HG03108 (cell line): ENCODE results near the gene TNRC6C.

Experiments used
- ATAC-seq: cut with Tn5 transposase; IDR thresholded peaks from one replicate; pipeline ENCODE4 v1.9.1; 2021; ENCODE audit warnings: moderate library complexity; ENCODE audit not compliant: unreplicated experiment

Gene TNRC6C

GRCh38 chr17:78012428-78012827 is 53.9 kb downstream of the TNRC6C start:
- no peak for ATAC-seq

- no peak for ATAC-seq
Observed at GRCh38 chr17:78013683-78014467, 55.4 kb downstream of the TNRC6C start.

- ATAC-seq = no peak
Observed at GRCh38 chr17:78014646-78015045, 56.1 kb downstream of the TNRC6C start.

- no peak for ATAC-seq
Observed at GRCh38 chr17:78016852-78017251, 58.3 kb downstream of the TNRC6C start.

DNA sequence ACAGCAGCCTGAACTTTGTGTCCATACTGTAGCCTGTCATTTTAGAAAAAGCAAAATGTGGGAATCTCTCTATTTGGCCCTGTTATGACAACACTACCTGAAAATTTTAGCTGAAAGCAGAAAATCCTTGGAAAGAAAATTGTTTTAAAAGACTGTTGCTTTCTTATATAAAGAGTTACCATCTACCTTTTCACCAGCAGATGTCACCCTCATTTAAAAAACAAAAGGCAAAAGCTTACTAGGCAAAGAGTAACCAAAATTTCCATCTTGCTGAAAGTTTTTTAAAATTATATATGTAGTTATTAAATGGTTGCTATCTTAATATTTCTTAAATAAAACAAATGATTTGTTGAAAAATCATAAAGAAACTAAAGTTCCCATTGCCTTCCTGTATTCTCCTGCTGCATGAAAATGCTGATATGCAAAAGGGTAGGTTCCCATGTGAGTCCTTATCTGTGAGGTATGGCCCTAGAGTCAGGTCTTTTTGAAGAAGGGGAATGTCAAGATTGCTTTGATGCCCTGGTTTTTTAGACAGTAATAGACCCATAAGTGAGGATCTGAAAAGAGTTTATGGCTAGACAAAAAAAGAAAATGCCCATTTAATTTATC is 61.0 kb downstream of the TNRC6C start:
- no peak for ATAC-seq

- ATAC-seq = peak; percentile 52
Observed at GRCh38 chr17:78019976-78020716, 61.6 kb downstream of the TNRC6C start.

- no peak for ATAC-seq
Observed at GRCh38 chr17:78020717-78021108, 62.2 kb downstream of the TNRC6C start.

DNA sequence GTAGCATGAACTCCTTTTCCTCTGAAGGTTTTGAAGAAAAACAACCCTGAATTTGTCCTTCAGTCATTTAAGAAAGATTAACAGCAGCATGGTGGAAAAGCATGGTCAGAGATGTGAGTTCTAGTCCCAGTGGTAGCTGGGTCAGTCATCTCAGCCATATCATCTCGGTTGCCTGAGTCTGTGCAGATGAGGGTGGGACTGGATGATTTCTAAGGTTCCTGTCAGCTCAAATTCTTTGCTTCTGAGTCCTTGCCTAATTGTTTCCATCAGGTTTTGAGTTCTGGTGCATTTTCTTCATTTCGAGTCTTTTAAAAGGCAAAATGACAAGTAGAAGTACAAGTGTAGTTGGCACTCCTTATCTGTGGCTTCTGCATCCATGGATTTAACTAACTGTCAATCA is 63.9 kb downstream of the TNRC6C start:
- ATAC-seq = no peak

- no peak for ATAC-seq
Observed at GRCh38 chr17:78023042-78023441, 64.5 kb downstream of the TNRC6C start.

- ATAC-seq = no peak
Observed at GRCh38 chr17:78026381-78026780, 67.9 kb downstream of the TNRC6C start.

GRCh38 chr17:78027121-78027520 is 68.6 kb downstream of the TNRC6C start:
- no peak for ATAC-seq

- ATAC-seq = no peak
Observed at GRCh38 chr17:78029697-78030096, 71.2 kb downstream of the TNRC6C start.

GRCh38 chr17:78031435-78031834 is 72.9 kb downstream of the TNRC6C start:
- no peak for ATAC-seq

DNA sequence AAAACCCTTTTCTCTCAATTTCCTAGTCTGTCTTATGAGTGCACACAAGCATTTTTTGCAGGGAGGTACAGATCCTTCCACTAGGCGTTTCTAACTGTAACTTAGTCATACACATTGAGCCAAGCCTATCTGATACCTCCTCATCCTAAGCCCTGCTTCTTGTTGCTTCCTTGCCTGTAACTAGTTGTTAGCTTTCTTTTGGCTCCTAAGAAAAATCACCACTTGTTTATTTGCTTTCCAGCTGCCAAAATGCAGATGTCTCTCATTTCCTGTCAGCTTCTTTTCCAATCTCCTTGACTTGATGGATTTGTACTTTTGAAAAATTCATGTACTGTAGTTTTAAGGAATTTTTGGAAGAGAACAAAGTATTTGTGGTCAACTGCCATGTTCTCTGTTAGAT is 73.7 kb downstream of the TNRC6C start:
- no peak for ATAC-seq

GRCh38 chr17:78034429-78035091 is 76.1 kb downstream of the TNRC6C start:
- ATAC-seq = no peak

- ATAC-seq = no peak
Observed at GRCh38 chr17:78037280-78037679, 78.8 kb downstream of the TNRC6C start.

GRCh38 chr17:78038748-78039288 is 80.3 kb downstream of the TNRC6C start:
- no peak for ATAC-seq

DNA sequence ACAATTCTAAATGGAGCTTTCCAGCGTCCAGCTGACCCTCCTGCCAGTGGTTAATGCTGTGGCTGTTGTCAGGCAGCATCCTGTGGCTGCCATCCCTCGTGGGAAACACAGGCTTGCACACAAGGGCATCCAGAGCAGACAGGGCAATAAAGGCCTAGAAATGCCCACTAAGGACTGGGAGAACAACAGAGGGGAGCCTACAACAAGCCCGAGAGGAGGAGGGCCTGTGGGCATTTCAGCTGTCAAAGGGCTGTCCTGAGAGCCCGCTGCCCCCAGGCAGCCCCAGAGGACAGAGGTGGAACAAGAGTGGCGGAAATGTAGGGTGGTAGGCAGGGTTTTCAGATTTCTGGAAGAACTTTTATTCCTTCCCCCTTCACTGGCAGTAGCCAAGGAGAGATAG is 81.1 kb downstream of the TNRC6C start:
- ATAC-seq = no peak

DNA sequence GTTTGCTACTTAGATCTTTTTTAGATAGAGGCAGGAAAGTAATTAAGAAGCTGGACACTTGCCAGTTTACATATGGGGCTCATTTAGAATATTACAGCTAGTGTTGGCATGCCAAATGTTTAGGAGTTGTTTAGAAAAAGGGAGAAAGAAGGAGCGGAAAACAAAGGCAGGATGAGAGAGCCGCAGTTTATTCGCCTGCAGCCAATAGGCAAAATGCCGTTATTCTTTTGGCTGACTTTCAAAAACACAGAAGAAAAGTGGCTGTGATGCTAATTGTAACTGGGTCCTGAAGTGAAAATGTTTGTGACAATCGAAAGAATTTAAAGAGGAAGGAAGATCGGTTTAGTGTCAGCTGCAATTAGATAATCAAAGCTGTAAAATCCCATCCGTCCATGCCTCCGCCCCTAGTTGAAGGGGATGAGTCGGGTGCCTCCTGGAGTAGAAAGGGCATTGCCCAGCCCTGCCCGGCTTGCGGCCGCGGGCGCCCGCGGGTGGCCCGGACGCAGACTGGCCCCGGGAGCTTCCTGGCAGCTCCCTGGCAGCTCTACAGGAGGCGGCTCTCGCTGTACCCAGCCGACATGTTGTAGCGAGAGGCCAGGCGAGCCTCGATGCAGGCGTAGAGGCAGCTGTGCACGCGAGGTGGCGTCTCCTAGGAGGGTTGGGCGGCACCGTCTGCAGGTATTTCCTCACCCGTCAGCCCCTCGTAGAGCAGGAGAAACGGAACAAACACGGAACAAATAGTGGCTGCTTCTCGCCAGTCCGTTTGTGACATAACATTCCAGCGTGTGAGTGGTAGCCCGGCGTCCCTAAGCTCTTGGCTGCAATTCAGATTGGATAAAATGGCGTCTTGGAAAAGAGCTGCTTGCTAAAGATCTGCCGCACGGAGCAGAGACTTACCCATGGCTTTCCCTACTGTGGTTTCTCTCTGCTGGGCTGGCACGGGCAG is 82.2 kb downstream of the TNRC6C start:
- ATAC-seq = no peak
